PC-3 (cell line): ENCODE data around the gene WDSUB1. TPM values are rescaled to one million over a fixed set of nuclear protein-coding genes. Genes with fewer than 3 reads are reported as not detected.
A peak's percentile ranks its signal among the peaks of the same experiment; 100 is the strongest.

Experiments
- ATAC-seq: fragments of 200-7000 bp; cut with Tn5 transposase; 2 replicates; pipeline ENCODE4 v1.9.1; 2020; ENCODE audit warnings: mild to moderate bottlenecking, moderate library complexity
- BruUV-seq: library from RNA; stranded (reverse); fragments of 400-500 nt; replicated peaks from 2 replicates; lab custom pipeline; 2021; lab: Mats Ljungman, UMichigan
- CTCF ChIA-PET: fragments of 300-600 bp; sonication (Branson Sonifier 250); formaldehyde crosslinking; loops from one replicate; lab custom pipeline; 2022; ENCODE audit warnings: antibody characterized with exemption; lab: Charles Lee
- POLR2A ChIA-PET: fragments of 300-600 bp; sonication (Branson Sonifier 250); formaldehyde crosslinking; loops from one replicate; lab custom pipeline; 2022; ENCODE audit warnings: antibody characterized with exemption; ENCODE audit not compliant: unreplicated experiment; lab: Charles Lee
- DNase-seq: peaks from one replicate; pipeline ENCODE4 v3.0.0-alpha.2; 2015
- H2AFZ ChIP-seq: fragments of 300-600 bp; sonication (generic); 2 replicates; pipeline ENCODE4 v1.6.0; 2016; ENCODE audit warnings: antibody characterized with exemption, low read length
- H3F3A ChIP-seq: fragments of 300-600 bp; sonication (generic); one replicate; pipeline ENCODE4 v1.6.0; 2017; ENCODE audit warnings: antibody characterized with exemption, low read length, control low read depth, mild to moderate bottlenecking; ENCODE audit not compliant: unreplicated experiment
- H3K27ac ChIP-seq: fragments of 300-600 bp; sonication (generic); 2 replicates; pipeline ENCODE4 v1.5.1; 2016; ENCODE audit warnings: mild to moderate bottlenecking, low read length
- H3K27me3 ChIP-seq: fragments of 300-600 bp; sonication (generic); 2 replicates; pipeline ENCODE4 v1.6.1; 2016; ENCODE audit warnings: low read length, mixed read lengths
- H3K36me3 ChIP-seq: fragments of 300-600 bp; sonication (generic); 2 replicates; pipeline ENCODE4 v1.6.1; 2016; ENCODE audit warnings: low read depth, mixed run types, low read length, mixed read lengths
- H3K4me1 ChIP-seq: fragments of 300-600 bp; sonication (generic); 2 replicates; pipeline ENCODE4 v1.5.1; 2016; ENCODE audit warnings: low read length; ENCODE audit not compliant: insufficient read depth
- H3K4me2 ChIP-seq: fragments of 300-600 bp; sonication (generic); 2 replicates; pipeline ENCODE4 v1.6.0; 2016; ENCODE audit warnings: low read length
- H3K4me3 ChIP-seq: fragments of 300-600 bp; sonication (generic); 2 replicates; pipeline ENCODE4 v1.5.1; 2016; ENCODE audit warnings: mild to moderate bottlenecking, low read length, mixed read lengths
- H3K79me2 ChIP-seq: fragments of 300-600 bp; sonication (generic); 2 replicates; pipeline ENCODE4 v1.6.1; 2017; ENCODE audit warnings: low read length, mixed read lengths
- H3K9ac ChIP-seq: fragments of 300-600 bp; sonication (generic); 2 replicates; pipeline ENCODE4 v1.6.0; 2016; ENCODE audit warnings: mild to moderate bottlenecking, low read length
- H3K9me2 ChIP-seq: fragments of 300-600 bp; sonication (generic); replicated peaks from 2 replicates; pipeline ENCODE4 v1.6.1; 2016; ENCODE audit warnings: mixed run types, low read length, mixed read lengths
- H3K9me3 ChIP-seq: fragments of 300-600 bp; sonication (generic); 2 replicates; pipeline ENCODE4 v1.6.1; 2016; ENCODE audit warnings: low read length, mixed read lengths
- H4K20me1 ChIP-seq: fragments of 300-600 bp; sonication (generic); 2 replicates; pipeline ENCODE4 v1.6.1; 2016; ENCODE audit warnings: low read length, mixed read lengths
- CTCF ChIP-seq: fragments of 300-600 bp; sonication (generic); conservative IDR thresholded peaks from 2 replicates; pipeline ENCODE4 v1.5.1; 2017; ENCODE audit warnings: antibody characterized with exemption, low read depth, mild to moderate bottlenecking, low read length
- EZH2 ChIP-seq: fragments of 300-600 bp; sonication (generic); IDR thresholded peaks from one replicate; pipeline ENCODE4 v1.6.1; 2017; ENCODE audit warnings: antibody characterized with exemption, mild to moderate bottlenecking, low read length; ENCODE audit not compliant: unreplicated experiment
- EZH2phosphoT487 ChIP-seq: fragments of 300-600 bp; sonication (generic); IDR thresholded peaks from 2 replicates; pipeline ENCODE4 v1.6.1; 2018; ENCODE audit warnings: mild to moderate bottlenecking, antibody characterized with exemption, low read length, borderline replicate concordance
- intact Hi-C: fragments of 100-400 bp; cut with micrococcal nuclease; formaldehyde crosslinking; loops from 2 replicates; pipeline ENCODE4 v1.9.0; 2023
- total RNA-seq: library from RNA; depleted of rRNA; stranded (reverse); fragments of >200 nt; gene quantifications from 2 replicates; pipeline ENCODE4 v1.2.3, GENCODE V29; 2014

The WDSUB1 gene
- total RNA-seq, 1 experiment from 2014 or later, result 6.6 TPM

- ATAC-seq (no peak), DNase-seq (no peak)
- Histone ChIP-seq H3K36me3 (no peaks in the 10 kb centered on the region), H3F3A (no peaks in the 10 kb centered on the region), H4K20me1 (no peaks in the 10 kb centered on the region), H3K9me2 (no peaks in the 10 kb centered on the region), H3K4me3 (no peak overlapping the region), H3K4me2 (no peak overlapping the region), H3K9me3 (no peaks in the 10 kb centered on the region), H3K27me3 (no peaks in the 10 kb centered on the region), H3K9ac (no peak overlapping the region), H3K4me1 (no peaks in the 10 kb centered on the region), H3K79me2 (no peaks in the 10 kb centered on the region), H3K27ac (no peak overlapping the region), H2AFZ (no peak overlapping the region)
- ChIA-PET POLR2A (no interaction called here), CTCF (no interaction called here)
- no TSS peak for BruUV-seq
- no peak for TF ChIP-seq EZH2
- no peak for TF ChIP-seq CTCF
- no peak for TF ChIP-seq EZH2phosphoT487
- intact Hi-C loops, result no loop called here
Measured at GRCh38 chr2:159272156-159272555, 14.3 kb downstream of the WDSUB1 start.

GRCh38 chr2:159270744-159271379 lies 15.6 kb downstream of the WDSUB1 start:
- ChIA-PET CTCF (no interaction called here), POLR2A (no interaction called here)
- no peak overlapping the region for H2AFZ ChIP-seq
- DNase-seq, result no peak
- H3K27me3 ChIP-seq, result no peaks in the 10 kb centered on the region
- BruUV-seq, result no TSS peak
- H3K79me2 ChIP-seq, result no peaks in the 10 kb centered on the region
- no peaks in the 10 kb centered on the region for H3F3A ChIP-seq
- H3K4me1 ChIP-seq, result no peaks in the 10 kb centered on the region
- H3K36me3 ChIP-seq, result no peaks in the 10 kb centered on the region
- no peaks in the 10 kb centered on the region for H4K20me1 ChIP-seq
- no peak overlapping the region for H3K27ac ChIP-seq
- no peak overlapping the region for H3K4me3 ChIP-seq
- H3K4me2 ChIP-seq, result no peak overlapping the region
- ATAC-seq, result no peak
- no peak for TF ChIP-seq EZH2
- TF ChIP-seq CTCF, result no peak
- no peak for TF ChIP-seq EZH2phosphoT487
- H3K9me2 ChIP-seq, result no peaks in the 10 kb centered on the region
- no peak overlapping the region for H3K9ac ChIP-seq
- no peaks in the 10 kb centered on the region for H3K9me3 ChIP-seq
- intact Hi-C loops, result no loop called here

- no peaks in the 10 kb centered on the region for H3K27me3 ChIP-seq
- POLR2A ChIA-PET, result no interaction called here
Measured at GRCh38 chr2:159267921-159268320, 18.6 kb downstream of the WDSUB1 start.

More at GRCh38 chr2:159267921-159268320, 18.6 kb downstream of the WDSUB1 start:
- BruUV-seq, result no TSS peak
- peaks cover 8% of the 10 kb centered on the region for H3K4me1 ChIP-seq
- no peak overlapping the region for H3K4me3 ChIP-seq
- H3K27ac ChIP-seq, result no peak overlapping the region
- no peak for TF ChIP-seq EZH2
- TF ChIP-seq EZH2phosphoT487, result no peak
- no peaks in the 10 kb centered on the region for H3F3A ChIP-seq
- H2AFZ ChIP-seq, result no peak overlapping the region
- H3K36me3 ChIP-seq, result no peaks in the 10 kb centered on the region
- H4K20me1 ChIP-seq, result no peaks in the 10 kb centered on the region
- DNase-seq (no peak), ATAC-seq (peak; percentile 46; the same call in 1 of the 2 replicates)
- H3K9ac ChIP-seq, result no peak overlapping the region
- CTCF ChIA-PET, result no interaction called here
- no peak overlapping the region for H3K4me2 ChIP-seq
- H3K9me2 ChIP-seq, result no peaks in the 10 kb centered on the region
- H3K79me2 ChIP-seq, result no peaks in the 10 kb centered on the region
- intact Hi-C loops, result no loop called here
- H3K9me3 ChIP-seq, result no peaks in the 10 kb centered on the region
